ENCODE measurements around the gene NKX1-1. TPM values are rescaled to one million over a fixed set of nuclear protein-coding genes. Genes with fewer than 3 reads are reported as not detected.

Gene NKX1-1
- total RNA-seq, 4 donors from 2014 or later: not detected

- no peak overlapping the region for H3K27ac ChIP-seq
- peaks cover 10% of the 10 kb centered on the region for H3K4me1 ChIP-seq
- TF ChIP-seq POLR2AphosphoS5 (IDR thresholded peaks at IDR 0.05) (no peak), CTCF (IDR thresholded peaks at IDR 0.05) (no peak), EP300 (IDR thresholded peaks at IDR 0.05) (no peak), POLR2A (IDR thresholded peaks at IDR 0.05) (no peak)
- H3K36me3 ChIP-seq: peaks cover 38% of the 10 kb centered on the region
- no peak for DNase-seq (ENCODE audit: low spot score in 2 of 2)
- no peaks in the 10 kb centered on the region for H3K9me3 ChIP-seq
- H3K4me3 ChIP-seq: no peak overlapping the region
- whole genome bisulfite sequencing: 83% methylated on average over 11 of the region's 13 CpGs
- H3K27me3 ChIP-seq: no peaks in the 10 kb centered on the region
Measured at GRCh38 chr4:1364748-1365147, 41.5 kb downstream of the NKX1-1 start.

- H3K27ac ChIP-seq: no peak overlapping the region
- H3K4me1 ChIP-seq: peaks cover 10% of the 10 kb centered on the region
- H3K27me3 ChIP-seq: no peaks in the 10 kb centered on the region
- 75% methylated on average over 1 of the region's 18 CpGs for WGBS
- no peak for DNase-seq (ENCODE audit: low spot score in 2 of 2)
- TF ChIP-seq POLR2A (IDR thresholded peaks at IDR 0.05): no peak
- TF ChIP-seq CTCF (IDR thresholded peaks at IDR 0.05): no peak
- no peak for TF ChIP-seq POLR2AphosphoS5 (IDR thresholded peaks at IDR 0.05)
- no peak for TF ChIP-seq EP300 (IDR thresholded peaks at IDR 0.05)
- no peaks in the 10 kb centered on the region for H3K9me3 ChIP-seq
- H3K4me3 ChIP-seq: no peak overlapping the region
- peaks cover 40% of the 10 kb centered on the region for H3K36me3 ChIP-seq
Measured at GRCh38 chr4:1364217-1364616, 42.0 kb downstream of the NKX1-1 start.

- no peaks in the 10 kb centered on the region for H3K27me3 ChIP-seq
- TF ChIP-seq POLR2A (IDR thresholded peaks at IDR 0.05): no peak
- H3K9me3 ChIP-seq: no peaks in the 10 kb centered on the region
- H3K4me1 ChIP-seq: peaks cover 10% of the 10 kb centered on the region
- H3K4me3 ChIP-seq: no peak overlapping the region
- no peak for DNase-seq (ENCODE audit: low spot score in 2 of 2)
- H3K36me3 ChIP-seq: peaks cover 41% of the 10 kb centered on the region
- 93% methylated on average over 11 of the region's 11 CpGs for WGBS
- no peak overlapping the region for H3K27ac ChIP-seq
Measured at GRCh38 chr4:1363513-1363912, 42.7 kb downstream of the NKX1-1 start.

GRCh38 chr4:1362521-1362920, 43.7 kb downstream of the NKX1-1 start:
- TF ChIP-seq POLR2A (IDR thresholded peaks at IDR 0.05): no peak
- no peak for TF ChIP-seq EP300 (IDR thresholded peaks at IDR 0.05)
- TF ChIP-seq POLR2AphosphoS5 (IDR thresholded peaks at IDR 0.05): no peak
- no peak for TF ChIP-seq CTCF (IDR thresholded peaks at IDR 0.05)
- no peaks in the 10 kb centered on the region for H3K27me3 ChIP-seq
- peaks cover 40% of the 10 kb centered on the region for H3K36me3 ChIP-seq
- H3K4me1 ChIP-seq: peaks cover 10% of the 10 kb centered on the region
- H3K9me3 ChIP-seq: no peaks in the 10 kb centered on the region
- 93% methylated on average over 5 of the region's 17 CpGs for WGBS
- no peak overlapping the region for H3K4me3 ChIP-seq
- no peak overlapping the region for H3K27ac ChIP-seq
- DNase-seq (ENCODE audit: low spot score in 2 of 2): no peak

DNA sequence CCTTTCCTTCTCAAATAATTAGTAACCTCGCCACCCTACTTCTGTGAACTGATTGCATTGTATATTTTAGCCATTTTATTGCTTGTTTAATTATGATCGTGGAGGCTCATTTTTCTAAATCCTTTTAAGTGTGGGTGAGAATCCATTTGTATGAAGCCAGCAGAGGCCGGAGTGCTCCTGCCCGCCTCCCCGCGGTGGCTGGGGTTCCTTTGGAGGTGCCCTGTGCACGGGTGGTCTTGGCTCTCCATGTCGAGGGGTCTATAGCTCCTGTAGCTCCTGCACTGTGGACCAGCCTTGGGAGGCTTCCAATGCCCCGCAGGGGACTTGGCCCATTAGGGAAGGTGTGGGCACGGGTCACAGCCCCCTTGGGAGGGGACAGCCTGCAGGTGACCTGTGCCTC, 44.2 kb downstream of the NKX1-1 start:
- Histone ChIP-seq H3K27ac (no peak overlapping the region), H3K9me3 (no peaks in the 10 kb centered on the region), H3K4me3 (no peak overlapping the region), H3K36me3 (peaks cover 40% of the 10 kb centered on the region), H3K4me1 (peaks cover 10% of the 10 kb centered on the region), H3K27me3 (no peaks in the 10 kb centered on the region)
- no peak for DNase-seq (ENCODE audit: low spot score in 2 of 2)
- TF ChIP-seq POLR2AphosphoS5 (IDR thresholded peaks at IDR 0.05): no peak
- no peak for TF ChIP-seq EP300 (IDR thresholded peaks at IDR 0.05)
- no peak for TF ChIP-seq CTCF (IDR thresholded peaks at IDR 0.05)
- TF ChIP-seq POLR2A (IDR thresholded peaks at IDR 0.05): no peak
- WGBS: 84% methylated on average over 10 of the region's 10 CpGs

DNA sequence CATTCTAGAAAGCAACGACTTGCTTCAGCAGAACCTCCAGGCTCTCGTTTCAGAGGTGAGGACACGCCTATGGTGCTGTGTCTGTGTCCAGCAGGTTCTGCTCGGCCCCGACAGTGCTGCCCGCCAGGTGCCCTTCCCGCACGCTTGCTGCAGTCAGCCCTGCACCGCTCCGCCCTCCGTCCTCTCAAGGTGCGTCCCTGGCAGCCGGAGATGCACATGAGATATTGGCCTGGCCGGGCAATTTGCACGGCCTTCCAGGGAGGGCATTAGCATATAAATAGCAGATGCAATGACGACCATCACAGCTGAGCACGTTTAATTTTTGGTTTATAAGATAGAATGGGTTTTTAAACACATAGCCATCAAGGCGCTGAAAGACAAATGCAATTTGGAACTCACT, 44.8 kb downstream of the NKX1-1 start:
- TF ChIP-seq POLR2A (IDR thresholded peaks at IDR 0.05): no peak
- TF ChIP-seq POLR2AphosphoS5 (IDR thresholded peaks at IDR 0.05): no peak
- no peak for TF ChIP-seq EP300 (IDR thresholded peaks at IDR 0.05)
- TF ChIP-seq CTCF (IDR thresholded peaks at IDR 0.05): no peak
- Histone ChIP-seq H3K9me3 (no peaks in the 10 kb centered on the region), H3K4me1 (peaks cover 10% of the 10 kb centered on the region), H3K4me3 (no peak overlapping the region), H3K27me3 (no peaks in the 10 kb centered on the region), H3K36me3 (peaks cover 37% of the 10 kb centered on the region), H3K27ac (no peak overlapping the region)
- 86% methylated on average over 18 of the region's 18 CpGs for WGBS
- DNase-seq (ENCODE audit: low spot score in 2 of 2): no peak

Measured in suprapubic skin (tissue), 4 donors.